ENCODE results near the gene PROC.

Gene PROC

GRCh38 chr2:127465258-127465657 lies 47.0 kb downstream of the PROC start:
- Histone ChIP-seq H3K4me3 (ENCODE audit: insufficient read depth, low read length, poor library complexity, severe bottlenecking) (no peak overlapping the region), H4K20me1 (ENCODE audit: low read depth, low read length) (no peaks in the 10 kb centered on the region), H3F3A (ENCODE audit: insufficient read depth) (no peaks in the 10 kb centered on the region), H3K36me3 (ENCODE audit: low read length) (no peaks in the 10 kb centered on the region), H3K9me3 (ENCODE audit: insufficient read depth, low read length) (no peaks in the 10 kb centered on the region), H2AFZ (ENCODE audit: low read depth, low read length, severe bottlenecking) (no peak overlapping the region), H3K9me2 (replicated peaks; ENCODE audit: insufficient read depth, low read length) (no peaks in the 10 kb centered on the region), H3K27me3 (ENCODE audit: low read length) (no peaks in the 10 kb centered on the region), H3K27ac (ENCODE audit: low read depth, low read length) (no peak overlapping the region), H3K79me2 (ENCODE audit: insufficient read depth, low read length) (no peaks in the 10 kb centered on the region), H3K9ac (ENCODE audit: low read length) (no peak overlapping the region), H3K4me2 (ENCODE audit: low read depth, low read length, poor library complexity, severe bottlenecking) (no peak overlapping the region)
- TF ChIP-seq CTCF (IDR thresholded peaks at IDR 0.05; ENCODE audit: insufficient read depth, low read length, poor library complexity, severe bottlenecking): no peak
- no peak for TF ChIP-seq EZH2phosphoT487 (conservative IDR thresholded peaks at IDR 0.05; ENCODE audit: low read length)

GRCh38 chr2:127469051-127469450 lies 50.8 kb downstream of the PROC start:
- no peaks in the 10 kb centered on the region for H3K27me3 ChIP-seq (ENCODE audit: low read length)
- no peaks in the 10 kb centered on the region for H3K36me3 ChIP-seq (ENCODE audit: low read length)
- H3K9ac ChIP-seq (ENCODE audit: low read length): no peak overlapping the region
- no peak overlapping the region for H2AFZ ChIP-seq (ENCODE audit: low read depth, low read length, severe bottlenecking)
- H3K27ac ChIP-seq (ENCODE audit: low read depth, low read length): no peak overlapping the region
- no peak for TF ChIP-seq EZH2phosphoT487 (conservative IDR thresholded peaks at IDR 0.05; ENCODE audit: low read length)
- TF ChIP-seq CTCF (IDR thresholded peaks at IDR 0.05; ENCODE audit: insufficient read depth, low read length, poor library complexity, severe bottlenecking): no peak
- no peaks in the 10 kb centered on the region for H3K79me2 ChIP-seq (ENCODE audit: insufficient read depth, low read length)
- H3K9me3 ChIP-seq (ENCODE audit: insufficient read depth, low read length): no peaks in the 10 kb centered on the region
- no peaks in the 10 kb centered on the region for H3K9me2 ChIP-seq (replicated peaks; ENCODE audit: insufficient read depth, low read length)
- no peaks in the 10 kb centered on the region for H4K20me1 ChIP-seq (ENCODE audit: low read depth, low read length)
- H3K4me3 ChIP-seq (ENCODE audit: insufficient read depth, low read length, poor library complexity, severe bottlenecking): no peak overlapping the region
- H3K4me2 ChIP-seq (ENCODE audit: low read depth, low read length, poor library complexity, severe bottlenecking): no peak overlapping the region
- no peaks in the 10 kb centered on the region for H3F3A ChIP-seq (ENCODE audit: insufficient read depth)

- no peaks in the 10 kb centered on the region for H3K9me3 ChIP-seq (ENCODE audit: insufficient read depth, low read length)
- H3K36me3 ChIP-seq (ENCODE audit: low read length): no peaks in the 10 kb centered on the region
- no peak overlapping the region for H2AFZ ChIP-seq (ENCODE audit: low read depth, low read length, severe bottlenecking)
- no peaks in the 10 kb centered on the region for H3K9me2 ChIP-seq (replicated peaks; ENCODE audit: insufficient read depth, low read length)
- no peak overlapping the region for H3K27ac ChIP-seq (ENCODE audit: low read depth, low read length)
- no peak overlapping the region for H3K4me3 ChIP-seq (ENCODE audit: insufficient read depth, low read length, poor library complexity, severe bottlenecking)
- H3K9ac ChIP-seq (ENCODE audit: low read length): no peak overlapping the region
- TF ChIP-seq CTCF (IDR thresholded peaks at IDR 0.05; ENCODE audit: insufficient read depth, low read length, poor library complexity, severe bottlenecking): no peak
- no peak for TF ChIP-seq EZH2phosphoT487 (conservative IDR thresholded peaks at IDR 0.05; ENCODE audit: low read length)
- no peaks in the 10 kb centered on the region for H3K27me3 ChIP-seq (ENCODE audit: low read length)
- no peaks in the 10 kb centered on the region for H3K79me2 ChIP-seq (ENCODE audit: insufficient read depth, low read length)
- no peak overlapping the region for H3K4me2 ChIP-seq (ENCODE audit: low read depth, low read length, poor library complexity, severe bottlenecking)
- H4K20me1 ChIP-seq (ENCODE audit: low read depth, low read length): no peaks in the 10 kb centered on the region
- no peaks in the 10 kb centered on the region for H3F3A ChIP-seq (ENCODE audit: insufficient read depth)
Observed at GRCh38 chr2:127469974-127470373, 51.7 kb downstream of the PROC start.

Measured in SU-DHL-6 (cell line).